Adrenal gland (tissue), 12 donors: ENCODE results near the gene HOXD8. TPM values are rescaled to one million over a fixed set of nuclear protein-coding genes. Genes with fewer than 3 reads are reported as not detected.
A peak's percentile ranks its signal among the peaks of the same experiment; 100 is the strongest.

Experiments
- DNase-seq, 7 donors: peaks; one replicate each; pipeline ENCODE4 v3.0.0-alpha.2; 2019 to 2020
- H3K27ac ChIP-seq, 5 donors: fragments of 200-600 bp; sonication (generic) in 4 of 5; 1 replicate in 3 of 5; 2 replicates in 2 of 5; pipeline versions ENCODE4 v1.5.1 to v1.8.0; 2016 to 2020; ENCODE audit warnings: mild to moderate bottlenecking in 1 of 5
- H3K27me3 ChIP-seq: fragments of 200-600 bp; 2 replicates; pipeline ENCODE4 v1.8.0; 2021
- H3K36me3 ChIP-seq, 2 donors: fragments of 200-600 bp; replicated peaks in 1 of 2; 1 replicate in 1 of 2; 2 replicates in 1 of 2; pipeline versions ENCODE4 v1.5.1 to v1.8.0; 2018 to 2022
- H3K4me1 ChIP-seq, 2 donors: fragments of 200-600 bp; replicated peaks in 1 of 2; 1 replicate in 1 of 2; 2 replicates in 1 of 2; pipeline versions ENCODE4 v1.5.1 to v1.8.0; 2018 to 2021
- H3K4me3 ChIP-seq, 4 donors: fragments of 200-600 bp; sonication (generic) in 3 of 4; one replicate each; pipeline ENCODE4 v1.5.1; 2016 to 2018
- H3K9me3 ChIP-seq, 3 donors: fragments of 200-600 bp; sonication (generic) in 1 of 3; replicated peaks in 1 of 3; 1 replicate in 2 of 3; 2 replicates in 1 of 3; pipeline versions ENCODE4 v1.5.1 to v1.8.0; 2016 to 2021
- POLR2A ChIP-seq, 2 donors: fragments of 450-650 bp; IDR thresholded peaks; one replicate each; pipeline ENCODE4 v1.6.1; 2017; ENCODE audit warnings: antibody characterized with exemption in 2 of 2, mild to moderate bottlenecking in 2 of 2, moderate library complexity in 1 of 2
- WGBS, 4 donors: extraction: QIAGEN DNeasy Blood & Tissue Kit in 2 of 4; methylation state at CpG; one replicate each; pipeline versions ENCODE4 v1.1.5 to v1.1.7; 2013 to 2017; 5-methylcytosine and 5-hydroxymethylcytosine counted together
- intact Hi-C, 2 donors: fragments of 100-400 bp; cut with DNase I; formaldehyde crosslinking; loops; one replicate each; pipeline versions ENCODE4 v1.14.1 to v1.15.0; 2022 to 2023
- polyA plus RNA-seq, 3 donors: library from polyadenylated mRNA; stranded (reverse); fragments of 200-250 nt in 2 of 3; fragments of 350-450 nt in 1 of 3; fragmentation: Illumina TruSeq in 1 of 3; extraction: RNeasy Lipid Tissue Mini Kit (QIAGEN cat#74804) in 1 of 3; gene quantifications; one replicate each; pipeline ENCODE4 v1.2.3, GENCODE V29; 2013 to 2014
- total RNA-seq, 9 donors: library from RNA; depleted of rRNA in 4 of 9; stranded (reverse); fragments of >200 nt in 4 of 9; fragments of 120-200 nt in 1 of 9; fragmentation: NEBNext Ultra II Directional in 1 of 9; extraction: Animal tissue kit (Norgen Biotek cat#: 25700) in 1 of 9; gene quantifications; one replicate each; pipeline versions ENCODE4 v1.1.0 to v1.2.4, GENCODE V29; 2013 to 2023
- TF ChIP-seq, protein P1 (sequence below), 6 experiments: fragments of 450-650 bp in 4 of 6; fragments of 200-600 bp in 2 of 6; sonication (generic) in 1 of 6; IDR thresholded peaks; 1 replicate in 5 of 6; 2 replicates in 1 of 6; pipeline versions ENCODE4 v1.5.1 to v1.8.0; 2016 to 2021; ENCODE audit warnings: antibody characterized with exemption in 6 of 6, mild to moderate bottlenecking in 2 of 6, moderate library complexity in 1 of 6
- donor health status: healthy with polysubstance abuse.
- donor health status: Bipolar disorder and iron deficiency.
- donor health status: DM: yes; HTN: yes; CAD: no.
- donor health status: DM: no; HTN: no; CAD: no.
- donor health status: DM: no; HTN: no; CAD: no.
- donor health status: DM: yes; HTN: yes; CAD: no.

HOXD8 gene
- total and polyA plus RNA-seq, 12 donors = 11.3 to 46.2 (median 33.3) TPM

DNA sequence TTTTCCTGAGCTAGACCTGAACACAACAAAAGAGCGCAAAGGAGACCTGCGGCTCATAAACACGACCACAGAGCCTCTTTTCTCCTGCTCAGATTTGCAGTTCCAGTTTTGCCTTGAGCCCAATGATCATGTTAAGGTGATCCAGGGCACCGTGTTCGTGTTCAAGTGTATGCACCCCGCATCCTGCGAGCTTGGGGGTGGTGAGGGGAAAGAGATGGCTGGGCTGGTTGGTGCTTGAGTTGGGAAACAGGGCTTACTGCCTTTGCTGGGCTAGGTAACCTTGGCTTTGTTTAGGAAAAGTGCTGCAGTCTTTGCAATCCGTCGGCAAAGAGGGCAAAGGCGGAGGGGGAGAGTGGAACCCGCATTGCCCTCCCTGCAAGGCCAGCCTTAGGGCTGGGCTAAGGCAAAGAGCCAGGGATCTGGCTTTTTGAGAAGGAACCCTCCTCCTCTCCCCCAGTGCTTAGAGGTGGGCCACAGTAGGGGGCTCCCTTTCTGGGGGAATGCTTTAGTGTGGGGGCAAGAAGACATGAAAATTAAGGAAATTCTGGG, 11.6 kb upstream of the HOXD8 start:
- H3K27me3 ChIP-seq = peaks cover 85% of the 10 kb centered on the region
- intact Hi-C loops = no loop called here
- TF ChIP-seq, protein P1, sequence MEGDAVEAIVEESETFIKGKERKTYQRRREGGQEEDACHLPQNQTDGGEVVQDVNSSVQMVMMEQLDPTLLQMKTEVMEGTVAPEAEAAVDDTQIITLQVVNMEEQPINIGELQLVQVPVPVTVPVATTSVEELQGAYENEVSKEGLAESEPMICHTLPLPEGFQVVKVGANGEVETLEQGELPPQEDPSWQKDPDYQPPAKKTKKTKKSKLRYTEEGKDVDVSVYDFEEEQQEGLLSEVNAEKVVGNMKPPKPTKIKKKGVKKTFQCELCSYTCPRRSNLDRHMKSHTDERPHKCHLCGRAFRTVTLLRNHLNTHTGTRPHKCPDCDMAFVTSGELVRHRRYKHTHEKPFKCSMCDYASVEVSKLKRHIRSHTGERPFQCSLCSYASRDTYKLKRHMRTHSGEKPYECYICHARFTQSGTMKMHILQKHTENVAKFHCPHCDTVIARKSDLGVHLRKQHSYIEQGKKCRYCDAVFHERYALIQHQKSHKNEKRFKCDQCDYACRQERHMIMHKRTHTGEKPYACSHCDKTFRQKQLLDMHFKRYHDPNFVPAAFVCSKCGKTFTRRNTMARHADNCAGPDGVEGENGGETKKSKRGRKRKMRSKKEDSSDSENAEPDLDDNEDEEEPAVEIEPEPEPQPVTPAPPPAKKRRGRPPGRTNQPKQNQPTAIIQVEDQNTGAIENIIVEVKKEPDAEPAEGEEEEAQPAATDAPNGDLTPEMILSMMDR (IDR thresholded peaks at IDR 0.05) = no peak
- no peak for TF ChIP-seq POLR2A (IDR thresholded peaks at IDR 0.05)
- no peaks in the 10 kb centered on the region for H3K9me3 ChIP-seq
- H3K36me3 ChIP-seq = no peaks in the 10 kb centered on the region
- no peak overlapping the region for H3K27ac ChIP-seq
- no peak overlapping the region for H3K4me3 ChIP-seq
- H3K4me1 ChIP-seq = peaks cover 0 to 10% of the 10 kb centered on the region in 2 donors
- DNase-seq = no peak
- WGBS, 4 donors = 28 to 35% (median 28%) methylated on average over 10 to 11 of the region's 11 CpGs

DNA sequence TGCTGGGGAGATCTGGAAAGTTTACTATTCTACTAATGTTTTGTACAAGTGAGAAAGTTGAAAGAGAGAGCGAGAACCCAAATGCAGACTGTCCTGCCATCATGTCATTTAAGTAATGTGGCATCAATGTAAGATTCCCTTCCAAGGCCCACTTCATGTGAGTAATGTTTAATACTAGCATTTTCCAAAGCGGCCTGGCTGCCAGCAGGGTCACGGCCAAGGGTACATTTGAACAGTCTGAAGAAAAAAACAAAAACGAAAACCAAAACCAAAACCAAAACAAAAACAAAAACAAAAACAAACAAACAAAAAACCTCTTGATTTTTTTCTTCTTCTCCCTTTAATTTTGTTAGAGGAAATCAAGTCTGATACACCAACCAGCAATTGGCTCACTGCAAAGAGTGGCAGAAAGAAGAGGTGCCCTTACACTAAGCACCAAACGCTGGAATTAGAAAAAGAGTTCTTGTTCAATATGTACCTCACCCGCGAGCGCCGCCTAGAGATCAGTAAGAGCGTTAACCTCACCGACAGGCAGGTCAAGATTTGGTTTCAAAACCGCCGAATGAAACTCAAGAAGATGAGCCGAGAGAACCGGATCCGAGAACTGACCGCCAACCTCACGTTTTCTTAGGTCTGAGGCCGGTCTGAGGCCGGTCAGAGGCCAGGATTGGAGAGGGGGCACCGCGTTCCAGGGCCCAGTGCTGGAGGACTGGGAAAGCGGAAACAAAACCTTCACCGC, 10.7 kb upstream of the HOXD8 start:
- no peaks in the 10 kb centered on the region for H3K36me3 ChIP-seq
- intact Hi-C loops = no loop called here
- H3K27ac ChIP-seq = no peak overlapping the region
- H3K4me1 ChIP-seq = peaks cover 0 to 10% of the 10 kb centered on the region in 2 donors
- H3K9me3 ChIP-seq = no peaks in the 10 kb centered on the region
- peaks cover 76% of the 10 kb centered on the region for H3K27me3 ChIP-seq
- TF ChIP-seq POLR2A (IDR thresholded peaks at IDR 0.05) = no peak
- TF ChIP-seq, protein P1 (IDR thresholded peaks at IDR 0.05) = peak in 3 of 6 experiments; percentile 41 to 47 (median 43)
- no peak overlapping the region for H3K4me3 ChIP-seq
- WGBS, 4 donors = 19 to 26% (median 21%) methylated on average over 23 to 24 of the region's 24 CpGs
- DNase-seq = peak in 6 of 7 donors; percentile 46 to 74 (median 59)

DNA sequence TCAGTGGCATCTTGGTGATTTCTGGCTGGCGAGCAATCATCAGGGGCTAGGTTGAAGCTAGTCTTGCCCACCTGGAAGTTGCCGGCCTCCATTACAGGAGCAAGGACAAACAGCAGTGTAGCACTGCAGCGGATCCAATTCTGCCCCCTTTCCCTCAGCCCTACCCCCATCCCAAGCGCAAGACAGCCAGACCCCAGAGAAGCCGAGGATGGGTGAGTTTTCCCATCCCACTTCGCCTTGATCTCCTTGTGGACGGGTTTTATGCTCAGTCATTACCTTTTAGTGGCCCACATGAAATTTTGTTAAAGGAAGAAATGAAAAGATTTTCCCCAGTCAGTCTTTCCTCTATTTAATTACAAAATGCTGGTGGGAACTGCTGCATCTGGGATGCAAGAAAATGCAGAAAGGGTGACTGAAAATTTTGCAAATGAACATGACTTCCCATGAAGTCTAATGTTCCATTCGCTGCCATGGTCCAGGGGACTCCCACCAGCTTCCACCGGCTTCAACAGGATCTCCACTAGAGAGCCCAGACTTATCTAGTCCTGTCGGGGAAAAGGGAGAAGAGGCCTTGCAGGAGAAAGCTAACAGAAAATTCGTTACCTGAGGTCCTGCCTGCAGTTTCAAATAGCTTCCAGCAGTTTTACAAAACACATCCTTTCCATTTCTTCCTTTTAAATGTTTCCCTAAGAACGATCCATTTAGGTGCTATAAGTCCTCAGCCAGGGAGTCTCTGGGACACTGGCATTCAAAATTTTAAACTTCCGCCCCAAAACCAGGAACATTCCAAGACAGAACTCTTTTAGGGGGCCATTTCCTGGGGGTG, 8.9 kb upstream of the HOXD8 start:
- TF ChIP-seq POLR2A (IDR thresholded peaks at IDR 0.05) = no peak
- TF ChIP-seq, protein P1 (IDR thresholded peaks at IDR 0.05) = no peak
- Histone ChIP-seq H3K27me3 (peaks cover 58% of the 10 kb centered on the region), H3K4me1 (peaks cover 0 to 10% of the 10 kb centered on the region in 2 donors), H3K4me3 (no peak overlapping the region), H3K9me3 (no peaks in the 10 kb centered on the region), H3K36me3 (no peaks in the 10 kb centered on the region), H3K27ac (no peak overlapping the region)
- peak in 1 of 7 donors; percentile 9 for DNase-seq
- intact Hi-C loops = loop anchor here in 1 of 2 donors (5.0 to 10.0 kb wide), 2 partner anchors 517 to 694 kb away; no protein-coding TSS in a partner anchor
- WGBS, 4 donors = 52 to 66% (median 64%) methylated on average over 13 of the region's 13 CpGs
